ENCODE measurements around the gene ACYP1.

DNA sequence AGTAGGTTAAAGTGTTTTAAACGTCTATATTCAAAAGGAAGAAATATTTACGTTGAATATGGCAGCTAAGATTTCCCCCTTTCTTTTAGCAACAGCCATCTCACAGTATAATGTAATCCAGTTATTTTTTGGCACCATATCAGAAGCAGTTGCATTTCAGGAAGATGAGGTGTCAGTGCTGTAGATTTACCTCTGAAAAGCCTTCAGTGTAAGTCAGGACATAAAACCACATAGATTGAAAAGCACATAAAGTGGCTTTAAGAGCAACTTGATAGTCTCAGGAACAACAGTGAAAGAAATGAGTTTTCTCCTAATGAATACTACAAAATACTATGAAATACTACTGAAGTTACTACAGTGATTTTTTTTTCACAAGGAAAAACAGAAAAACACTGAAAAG lies 19.5 kb downstream of the ACYP1 start:
- TF ChIP-seq NFIC (IDR thresholded peaks at IDR 0.05; ENCODE audit: borderline replicate concordance) (peak; percentile 66), FOSL2 (IDR thresholded peaks at IDR 0.05; ENCODE audit: borderline replicate concordance, low read depth) (peak; percentile 23; the same call in 1 of the 2 replicates), EZH2phosphoT487 (IDR thresholded peaks at IDR 0.05; ENCODE audit: borderline replicate concordance, low read depth) (no peak), CTCF (IDR thresholded peaks at IDR 0.05) (no peak), MXI1 (IDR thresholded peaks at IDR 0.05; ENCODE audit: low read depth, low read length) (no peak), GATA2 (CRISPR knock-in tag; IDR thresholded peaks at IDR 0.05) (no peak), JUND (IDR thresholded peaks at IDR 0.05) (peak; percentile 52), EP300 (IDR thresholded peaks at IDR 0.05; ENCODE audit: borderline replicate concordance in 1 of 2, low read depth in 1 of 2, low read length in 1 of 2) (no peak), RAD21 (IDR thresholded peaks at IDR 0.05; ENCODE audit: low read length) (no peak), MAX (IDR thresholded peaks at IDR 0.05; ENCODE audit: low read depth) (no peak)

All from SK-N-SH (cell line).